NCI-H1930 (cell line): Measurements from ENCODE around the gene CRIP1.

Experiments used
- DNase-seq, 2 experiments: peaks; one replicate each; lab custom pipeline; 2025; lab: John Stamatoyannopoulos, UW

Gene CRIP1

GRCh38 chr14:105492971-105493871 is 6.5 kb downstream of the CRIP1 start:
- DNase-seq, result no peak

GRCh38 chr14:105493921-105494605 is 7.4 kb downstream of the CRIP1 start:
- DNase-seq, result no peak

- no peak for DNase-seq
Observed at GRCh38 chr14:105494606-105494929, 7.9 kb downstream of the CRIP1 start.

DNA sequence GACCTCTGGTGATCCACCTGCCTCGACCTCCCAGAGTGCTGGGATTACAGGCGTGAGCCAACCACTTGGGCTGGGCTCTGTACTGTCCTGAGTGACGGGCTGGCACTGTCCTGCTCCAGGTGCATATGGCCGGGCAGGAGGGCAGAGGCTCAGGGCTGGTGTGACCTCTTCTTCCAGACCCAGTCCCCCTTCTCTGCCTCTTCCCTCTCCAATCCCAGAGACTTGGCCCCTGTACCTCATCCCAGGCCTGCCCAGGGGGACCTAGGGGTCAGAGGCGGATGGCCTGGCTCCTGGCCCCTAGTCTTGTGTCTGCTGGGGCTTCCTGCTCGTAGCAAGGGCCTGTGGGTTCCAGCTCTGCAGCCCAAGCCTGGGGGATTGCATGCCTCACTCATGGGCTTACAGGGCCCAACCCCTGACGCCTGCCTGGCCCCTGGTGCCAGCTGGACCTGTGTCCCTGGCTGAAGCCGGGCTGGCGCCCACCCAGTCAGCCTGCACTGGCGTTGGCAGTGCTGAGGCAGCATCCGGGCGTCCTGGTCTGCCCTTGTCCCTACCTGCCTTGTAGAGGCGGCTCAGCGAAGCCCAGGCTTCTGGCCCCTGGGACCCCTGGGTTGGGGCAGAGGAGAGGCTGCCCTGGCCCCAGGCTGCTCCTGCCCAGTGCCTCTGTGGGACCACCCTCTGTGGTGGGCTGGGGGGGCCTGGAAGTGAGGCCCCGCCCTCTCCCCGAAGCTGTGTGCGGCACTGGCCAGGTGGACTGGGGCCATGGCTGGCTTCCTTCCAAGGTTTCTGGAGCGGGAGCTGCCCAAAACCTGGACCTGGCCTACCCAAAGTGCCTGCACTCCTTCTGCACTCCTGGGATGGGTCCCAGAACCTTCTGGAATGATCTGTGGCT is 8.7 kb downstream of the CRIP1 start:
- DNase-seq, result no peak

GRCh38 chr14:105495990-105496830 is 9.5 kb downstream of the CRIP1 start:
- no peak for DNase-seq

GRCh38 chr14:105496831-105497591 is 10.3 kb downstream of the CRIP1 start:
- DNase-seq, result no peak

- DNase-seq, result no peak
Observed at GRCh38 chr14:105497671-105498429, 11.2 kb downstream of the CRIP1 start.

- no peak for DNase-seq
Observed at GRCh38 chr14:105498430-105499255, 12.0 kb downstream of the CRIP1 start.

DNA sequence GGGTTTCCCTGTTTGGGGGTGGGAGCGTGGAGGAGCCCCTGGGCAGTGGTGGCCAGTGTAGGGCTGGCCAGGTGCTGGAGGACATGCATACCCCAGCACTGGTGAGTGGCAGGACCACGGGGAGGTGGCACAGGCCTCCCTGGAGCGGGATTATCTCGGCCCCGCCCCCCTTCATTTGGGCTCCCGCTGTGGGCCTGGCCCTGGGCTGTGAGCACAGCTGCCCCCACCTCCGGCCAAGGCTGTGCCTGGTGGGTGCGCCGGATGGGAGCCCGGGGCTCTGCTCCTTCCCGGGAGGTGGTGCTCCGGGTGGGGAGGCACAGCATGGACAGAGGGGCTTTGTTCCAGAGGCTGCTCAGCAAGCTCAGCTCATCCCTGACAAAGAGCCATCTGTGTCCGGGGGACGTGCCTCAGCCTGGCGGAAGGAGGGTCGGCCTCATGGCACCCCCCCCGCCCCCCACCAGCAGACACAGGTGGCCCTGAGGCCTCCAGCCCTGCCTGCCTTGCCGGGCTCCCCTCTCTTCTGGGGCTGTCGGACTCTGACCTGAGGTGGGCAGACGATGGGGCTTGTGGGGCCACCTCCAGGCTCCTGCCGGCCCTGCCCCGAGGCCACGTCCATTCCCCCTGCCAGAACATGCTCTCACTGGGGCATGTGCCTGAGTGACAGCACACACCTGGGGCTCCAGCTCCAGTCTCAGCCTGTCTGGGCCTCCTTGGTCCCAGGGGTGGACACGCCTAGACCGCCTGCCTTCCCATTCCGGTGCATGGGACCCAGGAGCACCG is 12.8 kb downstream of the CRIP1 start:
- DNase-seq, result no peak

DNA sequence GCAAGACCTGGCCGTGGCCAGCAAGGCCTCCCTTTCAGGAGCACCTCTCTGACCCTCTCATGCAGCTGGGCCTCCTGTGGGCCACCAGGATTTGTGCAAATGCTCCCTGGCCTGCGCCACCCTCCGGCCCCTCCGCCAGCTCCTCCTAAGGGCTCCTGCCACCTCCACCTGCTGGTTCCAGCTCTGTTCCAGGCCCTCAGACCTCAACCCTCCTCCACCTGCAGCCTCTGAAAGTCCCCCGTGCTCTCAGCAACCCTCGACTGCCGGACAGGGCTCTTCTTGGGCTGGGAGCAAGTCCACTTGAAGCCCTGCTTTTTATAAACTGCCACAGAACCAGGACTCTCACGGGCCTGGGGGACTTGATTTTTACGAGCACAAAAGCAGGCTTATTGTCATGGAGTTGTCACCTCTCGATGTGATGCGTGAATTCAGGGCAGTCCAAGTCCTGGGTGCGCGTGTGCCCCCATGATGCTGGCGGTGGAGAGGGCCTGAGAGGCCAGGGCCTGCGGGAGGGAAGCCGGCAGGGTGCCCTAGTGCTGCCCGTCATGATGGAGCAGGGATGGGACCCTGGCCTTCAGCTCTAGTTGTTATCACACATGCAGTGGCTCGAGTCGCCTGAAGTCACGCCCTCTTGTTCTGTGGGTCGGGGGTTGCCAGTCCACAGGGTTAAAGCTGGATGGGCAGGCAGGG is 13.5 kb downstream of the CRIP1 start:
- DNase-seq, result no peak

DNA sequence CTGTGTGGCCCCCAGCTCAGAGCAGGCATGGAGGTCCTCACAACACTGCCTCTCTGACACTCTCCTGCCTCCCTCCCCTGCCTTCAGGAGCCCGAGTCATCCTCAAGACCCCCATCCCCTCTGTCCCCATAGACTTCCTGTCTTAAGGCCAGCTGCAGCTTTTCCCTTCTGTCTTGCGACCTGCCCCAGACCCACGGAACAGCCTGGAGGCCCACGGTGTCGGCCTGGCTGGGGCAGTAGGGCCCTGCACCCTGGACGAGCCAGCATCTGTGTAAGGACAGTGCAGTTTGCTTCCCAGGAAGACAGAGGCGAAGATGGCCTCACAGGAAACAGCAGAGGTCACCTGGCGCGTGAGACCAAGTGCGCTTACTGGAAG is 14.0 kb downstream of the CRIP1 start:
- DNase-seq, result no peak

DNA sequence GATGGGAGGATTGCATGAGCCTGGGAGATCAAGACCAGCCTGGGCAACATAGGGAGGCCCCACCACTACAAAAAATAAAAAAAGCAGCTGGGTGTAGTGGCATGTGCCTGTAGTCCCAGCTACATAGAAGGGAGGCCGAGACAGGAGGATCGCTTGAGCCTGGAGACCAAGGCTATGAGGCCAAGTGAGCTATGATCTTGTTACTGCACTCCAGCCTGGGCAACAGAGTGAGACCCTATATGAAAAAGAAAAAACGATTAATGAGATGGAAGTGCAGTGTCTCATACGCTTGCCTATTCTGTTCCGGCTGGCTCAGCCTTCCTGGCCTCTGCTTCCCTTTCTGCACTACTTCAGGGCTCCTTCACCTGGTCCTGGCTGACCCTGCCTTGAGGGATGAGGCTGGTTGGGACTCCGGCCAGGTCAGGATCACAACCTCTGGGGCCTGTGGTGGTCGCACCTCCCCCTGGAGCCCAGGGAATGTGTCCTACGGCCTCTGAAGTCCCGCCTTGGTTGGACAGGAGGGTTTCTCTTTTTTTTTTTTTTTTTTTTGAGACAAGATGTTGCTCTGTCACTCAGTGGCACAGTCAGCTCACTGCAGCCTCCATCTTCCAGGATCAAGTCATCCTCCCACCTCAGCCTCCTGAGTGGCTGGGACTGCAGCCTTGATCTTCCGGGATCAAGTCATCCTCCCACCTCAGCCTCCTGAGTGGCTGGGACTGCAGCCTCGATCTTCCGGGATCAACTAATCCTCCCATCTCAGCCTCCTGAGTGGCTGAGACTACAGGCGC is 15.0 kb downstream of the CRIP1 start:
- DNase-seq, result no peak

DNA sequence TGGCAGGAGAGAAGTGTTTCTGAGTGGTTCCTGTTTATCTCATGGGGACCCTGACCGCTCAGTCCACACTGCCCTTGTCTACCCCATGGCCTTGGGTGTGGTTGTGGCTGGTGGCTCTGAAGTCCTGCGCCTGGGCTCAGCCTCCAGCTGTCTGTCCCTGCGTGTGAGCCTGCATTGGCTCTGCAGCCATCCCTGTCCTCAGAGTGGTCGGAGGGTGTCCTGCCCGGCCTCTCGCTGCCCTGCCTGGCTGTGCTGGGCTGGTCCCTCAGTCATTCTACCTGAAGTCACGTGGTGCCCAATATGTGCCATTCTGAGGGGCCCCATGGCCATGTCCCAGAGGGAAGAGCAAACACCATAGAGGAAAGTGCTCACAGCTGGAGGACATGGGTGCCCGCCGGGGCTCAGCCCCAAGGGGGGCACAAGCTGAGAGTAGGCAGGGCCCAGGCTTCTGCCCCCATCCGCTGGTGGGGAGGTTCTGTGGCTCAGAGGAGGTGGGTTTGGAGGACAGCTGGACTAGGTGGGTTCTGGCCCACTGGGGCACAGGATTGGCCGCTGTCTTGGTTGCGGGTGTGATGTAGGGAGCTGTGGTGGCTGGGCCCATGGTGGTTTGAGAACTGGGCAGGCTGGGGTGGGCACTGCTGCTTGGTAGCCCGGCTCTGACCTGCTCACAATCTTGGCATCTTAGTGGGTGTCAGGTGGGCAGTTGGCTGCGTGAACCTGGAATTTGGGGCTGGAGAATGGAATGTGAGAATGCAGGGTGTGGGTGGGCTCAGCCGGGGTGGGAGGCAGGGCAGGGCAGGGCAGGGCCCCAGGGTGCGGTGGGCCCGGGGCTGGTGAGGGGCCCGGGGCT is 16.0 kb downstream of the CRIP1 start:
- no peak for DNase-seq

DNA sequence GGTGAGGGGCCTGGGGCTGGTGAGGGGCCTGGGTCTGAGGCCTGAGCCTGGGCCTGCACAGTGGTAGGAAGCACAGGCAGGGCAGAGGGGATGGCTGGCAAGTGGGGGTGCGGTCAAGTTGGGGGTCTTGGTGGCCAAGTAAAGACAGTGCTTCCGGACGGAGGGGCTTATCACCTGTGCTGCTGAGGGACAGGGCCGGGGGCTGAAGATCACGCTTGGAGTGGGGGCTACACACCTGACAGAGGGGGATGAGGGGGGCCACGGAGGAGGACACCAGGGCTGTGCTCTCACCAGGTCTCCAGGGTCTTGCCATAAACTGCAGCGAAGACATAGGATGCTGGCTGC is 16.6 kb downstream of the CRIP1 start:
- no peak for DNase-seq

DNA sequence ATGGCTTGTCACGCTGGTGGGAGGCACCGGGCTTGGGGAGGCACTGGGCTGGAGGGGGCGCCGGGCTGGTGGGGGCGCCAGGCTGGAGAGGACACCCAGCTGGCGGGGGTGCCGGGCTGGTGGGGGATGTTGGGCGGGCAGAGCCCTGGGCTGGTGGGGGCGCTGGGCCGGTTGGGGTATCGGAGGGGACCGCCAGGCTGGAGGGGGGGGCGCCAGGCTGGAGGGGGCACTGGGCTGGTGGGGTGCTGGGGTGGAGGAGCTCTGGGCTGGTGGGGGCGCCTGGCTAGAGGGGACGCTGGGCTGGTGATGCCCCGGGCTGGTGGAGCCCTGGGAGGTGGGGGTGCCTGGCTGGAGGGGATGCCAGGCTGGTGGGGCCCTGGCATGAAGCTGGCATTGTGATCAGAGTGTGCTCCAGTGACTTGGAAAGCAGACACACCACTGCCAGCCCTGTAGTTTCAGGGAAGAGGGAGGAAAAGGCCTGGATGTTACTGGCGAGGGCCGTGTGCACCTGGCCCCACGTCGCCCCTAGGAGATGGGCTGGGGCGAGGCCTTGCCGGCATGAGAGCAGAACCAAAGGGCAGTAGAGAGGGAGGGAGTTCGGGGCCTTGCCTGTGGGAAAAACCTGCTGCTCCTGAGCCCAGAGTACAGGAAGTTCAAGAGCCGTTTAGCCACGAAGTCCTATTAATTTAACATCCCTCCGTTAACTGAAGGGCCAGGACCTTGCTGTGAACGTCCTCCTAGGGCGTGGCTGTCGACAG is 17.4 kb downstream of the CRIP1 start:
- no peak for DNase-seq
